ACC112 (cell line): ENCODE data around the gene SDSL.

Experiments used
- H2AFZ ChIP-seq: fragments of 200-600 bp; sonication (generic); one replicate; pipeline ENCODE4 v1.6.0; 2017; ENCODE audit warnings: antibody characterized with exemption, low read length; ENCODE audit not compliant: unreplicated experiment
- H3K27ac ChIP-seq: fragments of 200-600 bp; sonication (generic); 2 replicates; pipeline ENCODE4 v1.5.1; 2014; ENCODE audit warnings: low read depth, mild to moderate bottlenecking, antibody characterized with exemption, low read length, moderate library complexity
- H3K27me3 ChIP-seq: fragments of 200-600 bp; sonication (generic); 2 replicates; pipeline ENCODE4 v1.6.1; 2014; ENCODE audit warnings: mild to moderate bottlenecking, antibody characterized with exemption, low read length, moderate library complexity, mixed read lengths; ENCODE audit not compliant: insufficient read depth
- H3K36me3 ChIP-seq: fragments of 200-600 bp; sonication (generic); 2 replicates; pipeline ENCODE4 v1.6.1; 2016; ENCODE audit warnings: mild to moderate bottlenecking, antibody characterized with exemption, low read length, moderate library complexity, mixed read lengths; ENCODE audit not compliant: insufficient read depth
- H3K4me1 ChIP-seq: fragments of 200-600 bp; sonication (generic); one replicate; pipeline ENCODE4 v1.6.1; 2016; ENCODE audit warnings: low read length, mixed read lengths; ENCODE audit not compliant: insufficient read depth, unreplicated experiment, control insufficient read depth
- H3K4me3 ChIP-seq: fragments of 200-600 bp; sonication (generic); 2 replicates; pipeline ENCODE4 v1.5.1; 2014; ENCODE audit warnings: mild to moderate bottlenecking, low read depth, low read length
- H3K79me2 ChIP-seq: fragments of 200-600 bp; sonication (generic); one replicate; pipeline ENCODE4 v1.6.0; 2016; ENCODE audit warnings: low read length; ENCODE audit not compliant: control insufficient read depth, unreplicated experiment, insufficient read depth

SDSL gene

DNA sequence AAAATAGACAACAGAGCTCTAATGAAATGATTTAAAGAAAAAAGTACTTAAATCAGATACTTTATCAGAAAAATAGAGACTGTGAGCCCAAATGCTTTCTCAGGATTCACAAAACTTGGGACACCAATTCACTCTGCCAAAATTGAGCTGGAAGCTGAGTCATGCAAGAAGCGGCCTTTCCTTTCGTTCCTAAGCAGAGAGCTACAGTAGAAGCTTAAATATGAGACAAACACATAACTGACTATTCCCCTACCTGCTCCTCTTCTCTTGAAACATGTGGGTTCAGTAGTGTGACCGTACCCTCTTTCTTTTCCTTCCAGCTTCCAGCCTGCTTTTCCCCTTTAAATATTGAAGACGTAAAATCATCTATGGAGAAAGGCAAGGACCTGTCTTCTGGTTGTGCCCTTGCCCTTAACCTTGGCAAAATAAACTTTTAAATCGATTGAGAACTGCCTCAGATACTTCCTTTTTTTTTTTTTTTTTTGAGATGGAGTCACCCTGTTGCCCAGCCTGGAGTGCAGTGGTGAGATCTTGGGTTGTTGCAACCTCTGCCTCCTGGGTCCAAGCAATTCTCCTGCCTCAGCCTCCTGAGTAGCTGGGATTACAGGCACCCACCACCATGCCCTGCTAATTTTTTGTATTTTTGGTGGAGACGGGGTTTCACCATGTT is 14.1 kb upstream of the SDSL start:
- Histone ChIP-seq H3K27me3 (no peaks in the 10 kb centered on the region), H3K36me3 (no peaks in the 10 kb centered on the region), H3K79me2 (no peaks in the 10 kb centered on the region), H2AFZ (peak overlapping the region; percentile 47), H3K4me1 (peaks cover 18% of the 10 kb centered on the region), H3K4me3 (no peak overlapping the region), H3K27ac (peak overlapping the region; percentile 39)

GRCh38 chr12:113408756-113409298 is 13.4 kb upstream of the SDSL start:
- Histone ChIP-seq H3K4me3 (no peak overlapping the region), H3K79me2 (no peaks in the 10 kb centered on the region), H3K27me3 (no peaks in the 10 kb centered on the region), H3K4me1 (peaks cover 18% of the 10 kb centered on the region), H3K36me3 (no peaks in the 10 kb centered on the region), H2AFZ (peak overlapping the region; percentile 10), H3K27ac (no peak overlapping the region)

- peaks cover 15% of the 10 kb centered on the region for H3K4me1 ChIP-seq
- H3K27ac ChIP-seq, result no peak overlapping the region
- no peaks in the 10 kb centered on the region for H3K27me3 ChIP-seq
- H3K79me2 ChIP-seq, result no peaks in the 10 kb centered on the region
- H3K4me3 ChIP-seq, result no peak overlapping the region
- no peaks in the 10 kb centered on the region for H3K36me3 ChIP-seq
- H2AFZ ChIP-seq, result no peak overlapping the region
Observed at GRCh38 chr12:113409462-113410124, 12.6 kb upstream of the SDSL start.

GRCh38 chr12:113413488-113413939 is 8.7 kb upstream of the SDSL start:
- Histone ChIP-seq H2AFZ (no peak overlapping the region), H3K27ac (no peak overlapping the region), H3K4me3 (no peak overlapping the region), H3K36me3 (no peaks in the 10 kb centered on the region), H3K79me2 (no peaks in the 10 kb centered on the region), H3K27me3 (no peaks in the 10 kb centered on the region), H3K4me1 (peaks cover 7% of the 10 kb centered on the region)

GRCh38 chr12:113414519-113415038 is 7.6 kb upstream of the SDSL start:
- no peak overlapping the region for H3K27ac ChIP-seq
- H3K36me3 ChIP-seq, result no peaks in the 10 kb centered on the region
- no peaks in the 10 kb centered on the region for H3K79me2 ChIP-seq
- peaks cover 7% of the 10 kb centered on the region for H3K4me1 ChIP-seq
- no peaks in the 10 kb centered on the region for H3K27me3 ChIP-seq
- H2AFZ ChIP-seq, result no peak overlapping the region
- no peak overlapping the region for H3K4me3 ChIP-seq

GRCh38 chr12:113416091-113416754 is 6.0 kb upstream of the SDSL start:
- peaks cover 7% of the 10 kb centered on the region for H3K4me1 ChIP-seq
- H3K27me3 ChIP-seq, result no peaks in the 10 kb centered on the region
- H3K4me3 ChIP-seq, result no peak overlapping the region
- no peak overlapping the region for H3K27ac ChIP-seq
- no peaks in the 10 kb centered on the region for H3K36me3 ChIP-seq
- H2AFZ ChIP-seq, result no peak overlapping the region
- H3K79me2 ChIP-seq, result no peaks in the 10 kb centered on the region

DNA sequence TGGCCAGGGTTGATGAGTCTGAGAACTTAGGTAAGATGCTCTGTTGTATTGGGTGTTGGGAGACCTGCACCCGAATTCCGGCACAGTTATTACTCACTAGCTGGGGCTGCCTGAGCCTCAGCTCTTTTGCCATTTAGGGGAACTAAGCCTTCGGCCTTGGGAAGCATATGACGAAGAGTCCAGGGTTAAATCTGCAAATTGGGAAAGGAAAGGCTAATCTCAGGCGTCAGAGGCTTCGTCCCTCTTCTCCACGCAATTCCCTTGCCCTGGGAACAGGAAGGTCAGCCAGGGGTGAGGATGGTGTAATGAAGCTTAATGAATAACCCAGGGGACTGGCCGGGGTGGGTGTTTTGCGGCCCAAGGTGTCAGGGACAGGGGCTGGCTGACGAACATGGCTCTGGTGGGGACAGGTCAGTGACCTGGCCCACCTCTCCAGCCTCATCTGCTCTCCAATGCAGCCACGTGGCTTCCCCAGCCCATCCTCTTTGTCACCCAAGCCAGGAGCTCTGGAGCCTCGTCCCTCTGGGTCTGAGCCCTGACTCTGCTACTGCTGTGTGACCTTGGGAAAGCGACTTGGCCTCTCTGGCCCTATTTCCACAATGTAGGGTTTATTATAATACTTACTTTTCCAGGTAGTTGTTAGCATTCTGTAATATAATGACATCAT is 3.8 kb upstream of the SDSL start:
- Histone ChIP-seq H3K36me3 (no peaks in the 10 kb centered on the region), H3K4me3 (no peak overlapping the region), H3K4me1 (peaks cover 13% of the 10 kb centered on the region), H3K27me3 (no peaks in the 10 kb centered on the region), H3K27ac (no peak overlapping the region), H3K79me2 (peaks cover 11% of the 10 kb centered on the region), H2AFZ (no peak overlapping the region)

- H3K4me3 ChIP-seq, result no peak overlapping the region
- no peaks in the 10 kb centered on the region for H3K27me3 ChIP-seq
Observed at GRCh38 chr12:113420996-113421595, 1.1 kb upstream of the SDSL start.

DNA sequence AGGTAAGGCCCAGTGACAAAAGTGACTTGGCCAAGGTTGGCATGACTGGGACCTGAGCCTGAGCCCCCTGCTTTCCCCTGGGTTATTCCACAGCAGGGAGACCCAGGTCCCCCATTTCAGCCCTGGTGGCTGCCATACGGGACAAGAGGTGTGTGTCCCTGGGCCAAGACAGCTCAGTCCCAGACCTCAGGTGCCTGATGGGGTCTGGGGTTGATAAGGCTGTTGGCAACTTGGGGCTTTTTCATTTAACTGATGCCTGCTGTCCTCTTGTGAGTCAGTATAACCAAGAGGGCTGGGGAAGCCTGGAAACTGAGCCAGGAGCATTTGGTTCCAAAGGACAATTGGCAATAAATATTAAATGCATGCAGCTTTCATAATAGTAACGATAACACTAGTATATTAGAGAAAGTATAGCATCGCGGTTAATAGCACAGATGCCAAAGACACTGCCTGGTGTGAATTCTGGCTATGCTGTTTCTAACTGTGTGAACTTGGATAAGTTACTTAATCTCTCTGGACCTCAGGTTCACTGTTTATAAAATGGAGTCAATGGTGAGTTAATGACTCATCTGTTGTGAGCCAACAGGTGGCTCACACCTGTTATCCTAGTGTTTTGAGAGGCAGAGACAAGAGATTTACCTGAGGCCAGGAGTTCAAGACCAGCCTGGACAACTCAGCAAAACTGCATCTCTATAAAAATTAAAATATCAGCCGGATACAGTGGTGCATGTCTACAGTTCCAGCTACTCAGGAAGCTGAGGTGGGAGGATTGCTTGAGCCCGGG is 898 bp downstream of the SDSL start:
- H3K4me1 ChIP-seq, result peaks cover 6% of the 10 kb centered on the region
- H3K79me2 ChIP-seq, result peaks cover 14% of the 10 kb centered on the region
- no peaks in the 10 kb centered on the region for H3K36me3 ChIP-seq
- no peak overlapping the region for H2AFZ ChIP-seq
- H3K27me3 ChIP-seq, result no peaks in the 10 kb centered on the region
- peak overlapping the region; percentile 82 for H3K27ac ChIP-seq
- peak overlapping the region; percentile 89 for H3K4me3 ChIP-seq

More at GRCh38 chr12:113420996-113421595, 1.1 kb upstream of the SDSL start:
- Histone ChIP-seq H3K27ac (no peak overlapping the region), H3K79me2 (peaks cover 14% of the 10 kb centered on the region), H3K4me1 (peaks cover 6% of the 10 kb centered on the region), H3K36me3 (no peaks in the 10 kb centered on the region), H2AFZ (no peak overlapping the region)
